NCI-H1417 (cell line): Measurements from ENCODE around the gene MED13L.

Experiments
- DNase-seq, 3 experiments: peaks; one replicate each; lab custom pipeline; 2025; lab: John Stamatoyannopoulos, UW

Gene MED13L

GRCh38 chr12:116213885-116214527, 63.5 kb downstream of the MED13L start:
- DNase-seq, result no peak

- peak in 1 of 3 experiments; percentile 78 for DNase-seq
Observed at GRCh38 chr12:116213014-116213413, 64.5 kb downstream of the MED13L start.

GRCh38 chr12:116210762-116211161, 66.7 kb downstream of the MED13L start:
- DNase-seq, result no peak

GRCh38 chr12:116210131-116210530, 67.4 kb downstream of the MED13L start:
- no peak for DNase-seq

- DNase-seq, result no peak
Observed at GRCh38 chr12:116209503-116209902, 68.0 kb downstream of the MED13L start.

GRCh38 chr12:116207274-116207673, 70.2 kb downstream of the MED13L start:
- DNase-seq, result no peak

- DNase-seq, result no peak
Observed at GRCh38 chr12:116206828-116207227, 70.7 kb downstream of the MED13L start.

- DNase-seq, result no peak
Observed at GRCh38 chr12:116204785-116205184, 72.7 kb downstream of the MED13L start.

GRCh38 chr12:116204169-116204568, 73.3 kb downstream of the MED13L start:
- no peak for DNase-seq

- no peak for DNase-seq
Observed at GRCh38 chr12:116202940-116203339, 74.6 kb downstream of the MED13L start.

GRCh38 chr12:116202433-116202832, 75.1 kb downstream of the MED13L start:
- no peak for DNase-seq

- no peak for DNase-seq
Observed at GRCh38 chr12:116201908-116202307, 75.6 kb downstream of the MED13L start.

GRCh38 chr12:116201359-116201758, 76.1 kb downstream of the MED13L start:
- no peak for DNase-seq

GRCh38 chr12:116200812-116201211, 76.7 kb downstream of the MED13L start:
- DNase-seq, result no peak

GRCh38 chr12:116199160-116199706, 78.3 kb downstream of the MED13L start:
- DNase-seq, result no peak

GRCh38 chr12:116196752-116197718, 80.5 kb downstream of the MED13L start:
- DNase-seq, result no peak

GRCh38 chr12:116196226-116196625, 81.3 kb downstream of the MED13L start:
- no peak for DNase-seq

GRCh38 chr12:116194935-116195431, 82.5 kb downstream of the MED13L start:
- DNase-seq, result peak in 1 of 3 experiments; percentile 21

GRCh38 chr12:116189692-116190091, 87.8 kb downstream of the MED13L start:
- DNase-seq, result no peak

- DNase-seq, result no peak
Observed at GRCh38 chr12:116188581-116188980, 88.9 kb downstream of the MED13L start.

- DNase-seq, result peak in 2 of 3 experiments; percentile 59 to 74
Observed at GRCh38 chr12:116187151-116187511, 90.4 kb downstream of the MED13L start.

GRCh38 chr12:116186482-116187150, 90.9 kb downstream of the MED13L start:
- DNase-seq, result peak in 2 of 3 experiments; percentile 59 to 74
